Common myeloid progenitor, CD34-positive (primary cell): ENCODE data around the gene MVB12B.
A peak's percentile ranks its signal among the peaks of the same experiment; 100 is the strongest.

Experiments
- CTCF ChIA-PET: fragments of 350-600 bp; sonication (Branson Sonifier 250); formaldehyde crosslinking; loops from one replicate; lab custom pipeline; 2021; ENCODE audit warnings: antibody characterized with exemption; lab: Charles Lee
- POLR2A ChIA-PET: fragments of 350-600 bp; sonication (Branson Sonifier 250); formaldehyde crosslinking; loops from one replicate; lab custom pipeline; 2021; ENCODE audit warnings: antibody characterized with exemption; lab: Charles Lee
- DNase-seq, 3 donors: peaks; one replicate each; pipeline versions ENCODE4 v3.0.0 to v3.0.0-alpha.2; 2013
- H3K27ac ChIP-seq, 2 experiments: 1 replicate in 1 of 2; 2 replicates in 1 of 2; pipeline ENCODE4 v1.7.0; 2013; ENCODE audit warnings: inconsistent platforms in 2 of 2, low read length in 2 of 2, mild to moderate bottlenecking in 2 of 2, low read depth in 1 of 2, moderate library complexity in 1 of 2; ENCODE audit not compliant: severe bottlenecking in 2 of 2, insufficient read depth in 1 of 2, poor library complexity in 1 of 2
- H3K27me3 ChIP-seq, 5 experiments: replicated peaks in 2 of 5; 1 replicate in 3 of 5; 2 replicates in 2 of 5; pipeline versions ENCODE4 v1.6.1 to v1.7.0; 2013; ENCODE audit warnings: low read length in 4 of 5, mild to moderate bottlenecking in 2 of 5, moderate library complexity in 2 of 5, inconsistent platforms in 1 of 5; ENCODE audit not compliant: insufficient read depth in 5 of 5, control insufficient read depth in 4 of 5
- H3K36me3 ChIP-seq, 4 experiments: 1 replicate in 2 of 4; 2 replicates in 2 of 4; pipeline versions ENCODE4 v1.6.1 to v1.7.0; 2013; ENCODE audit warnings: low read length in 3 of 4, control low read depth in 1 of 4, mild to moderate bottlenecking in 1 of 4; ENCODE audit not compliant: control insufficient read depth in 4 of 4, insufficient read depth in 4 of 4
- H3K4me1 ChIP-seq, 4 experiments: 1 replicate in 3 of 4; 2 replicates in 1 of 4; pipeline versions ENCODE4 v1.6.1 to v1.7.1; 2013; ENCODE audit warnings: low read length in 3 of 4, mild to moderate bottlenecking in 3 of 4, control low read depth in 1 of 4, inconsistent platforms in 1 of 4, moderate library complexity in 1 of 4; ENCODE audit not compliant: control insufficient read depth in 4 of 4, insufficient read depth in 4 of 4; ENCODE audit errors: control extremely low read depth in 1 of 4
- H3K4me3 ChIP-seq, 7 experiments: 1 replicate in 4 of 7; 2 replicates in 3 of 7; pipeline versions ENCODE4 v1.5.1 to v1.7.0; 2013; ENCODE audit warnings: mild to moderate bottlenecking in 7 of 7, low read length in 6 of 7, moderate library complexity in 6 of 7, inconsistent platforms in 2 of 7, low read depth in 2 of 7, control low read depth in 1 of 7; ENCODE audit not compliant: insufficient read depth in 4 of 7, control insufficient read depth in 1 of 7; ENCODE audit errors: extremely low read depth in 1 of 7
- H3K9me3 ChIP-seq, 5 experiments: 1 replicate in 4 of 5; 2 replicates in 1 of 5; pipeline versions ENCODE4 v1.6.1 to v1.7.1; 2013; ENCODE audit warnings: low read length in 4 of 5, mild to moderate bottlenecking in 2 of 5, inconsistent platforms in 1 of 5, low read depth in 1 of 5, moderate library complexity in 1 of 5; ENCODE audit not compliant: control insufficient read depth in 4 of 5, insufficient read depth in 2 of 5; ENCODE audit errors: control extremely low read depth in 1 of 5
- WGBS: methylation state at CpG from one replicate; pipeline ENCODE4 v1.1.5; 2013; ENCODE audit not compliant: insufficient coverage; 5-methylcytosine and 5-hydroxymethylcytosine counted together

The MVB12B gene

DNA sequence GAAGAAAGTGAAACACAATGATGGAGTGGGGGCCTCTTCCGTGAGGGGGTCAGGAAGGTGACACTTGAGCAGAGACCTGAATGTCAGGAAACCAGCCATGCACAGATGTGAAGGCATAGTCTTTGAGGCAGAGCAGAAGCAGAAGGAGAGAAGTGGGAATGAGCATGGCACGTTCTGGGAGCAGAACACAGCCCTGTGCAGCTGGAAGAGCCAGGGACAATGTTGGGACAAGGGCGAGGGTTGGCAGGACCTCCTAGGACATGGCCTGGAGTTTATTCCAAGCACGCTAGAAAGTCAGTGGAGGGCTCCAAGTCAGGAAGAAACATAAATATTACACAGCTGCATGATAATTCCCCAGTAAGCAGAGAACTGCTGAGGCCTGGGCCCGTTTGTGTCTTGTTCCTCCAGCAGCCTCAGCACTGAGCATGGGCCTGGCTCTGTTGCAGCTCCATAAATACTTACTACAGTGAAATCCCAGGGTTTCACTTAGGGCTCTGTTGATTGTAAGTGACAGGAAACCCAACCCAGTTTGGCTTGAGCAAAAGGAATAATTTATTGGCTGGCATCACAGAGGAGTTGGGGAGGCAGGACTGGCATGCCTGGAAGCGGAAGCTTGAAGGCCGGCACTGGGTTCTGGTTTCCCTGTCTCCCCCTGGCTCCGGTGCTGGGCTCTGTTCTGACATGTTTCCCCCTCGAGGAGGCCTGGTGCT is 66.2 kb downstream of the MVB12B start:
- ChIA-PET CTCF (interaction anchor here (0.7 to 16.7 kb wide), 4 partner anchors 53 to 99 kb away, joined by 3 to 230 read pairs (median 8); no protein-coding TSS in a partner anchor), POLR2A (no interaction called here)
- H3K4me1 ChIP-seq, result peaks cover 14 to 59% (median 31%) of the 10 kb centered on the region in 4 experiments
- no peaks in the 10 kb centered on the region for H3K9me3 ChIP-seq
- no peaks in the 10 kb centered on the region for H3K27me3 ChIP-seq
- no peak for DNase-seq
- 98% methylated on average over 8 of the region's 9 CpGs for WGBS
- no peak overlapping the region for H3K27ac ChIP-seq
- no peak overlapping the region for H3K4me3 ChIP-seq
- H3K36me3 ChIP-seq, result peaks cover under 1 to 46% (median 6%) of the 10 kb centered on the region in 4 experiments

DNA sequence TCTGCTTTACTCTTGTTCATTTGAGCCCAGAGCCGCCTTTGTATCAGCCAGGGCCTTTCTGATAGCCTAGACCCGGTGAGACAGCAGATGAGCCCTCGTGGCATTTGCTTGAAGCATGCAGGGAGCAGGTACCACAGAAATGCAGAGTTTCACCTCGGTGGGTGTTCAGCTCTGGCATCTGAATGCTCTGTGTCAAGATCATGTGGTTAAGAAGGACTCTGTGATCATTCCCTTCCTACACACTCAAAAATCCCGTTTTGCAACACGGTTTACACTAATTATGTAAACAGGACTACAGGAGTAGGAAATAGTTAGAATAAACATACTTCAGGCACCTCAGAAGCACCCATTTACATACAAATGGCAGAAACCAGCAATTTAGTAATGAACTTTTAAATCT is 67.2 kb downstream of the MVB12B start:
- no peak for DNase-seq
- CTCF ChIA-PET, result interaction anchor here (16.7 kb wide), 1 partner anchor 75 kb away, joined by 230 read pairs; no protein-coding TSS in a partner anchor
- Histone ChIP-seq H3K36me3 (peaks cover 0 to 45% (median 6%) of the 10 kb centered on the region in 4 experiments), H3K4me1 (peaks cover 14 to 61% (median 35%) of the 10 kb centered on the region in 4 experiments), H3K9me3 (no peaks in the 10 kb centered on the region), H3K27ac (no peak overlapping the region), H3K4me3 (no peak overlapping the region), H3K27me3 (no peaks in the 10 kb centered on the region)
- POLR2A ChIA-PET, result no interaction called here
- 100% methylated on average over 4 of the region's 6 CpGs for WGBS

DNA sequence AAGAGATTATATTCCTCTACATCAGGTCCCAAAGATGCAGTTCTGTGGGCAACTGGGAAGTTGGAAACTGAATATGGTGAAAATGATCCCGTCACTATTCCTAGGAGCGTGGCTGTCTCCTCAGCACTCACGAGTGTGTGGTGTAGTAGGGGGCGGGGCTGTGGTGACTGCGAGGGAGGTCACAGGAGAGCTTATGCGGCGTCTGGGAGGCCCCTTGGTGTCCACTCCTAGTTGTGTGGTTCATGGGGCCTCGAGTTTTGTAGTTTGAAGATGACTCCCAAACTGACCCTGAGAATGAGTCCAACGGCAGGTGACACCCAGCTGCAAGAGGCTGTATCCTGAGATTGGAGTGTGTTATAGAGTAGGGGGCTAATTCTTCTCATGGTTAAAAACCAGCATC is 68.2 kb downstream of the MVB12B start:
- CTCF ChIA-PET, result interaction anchor here (1.0 to 16.7 kb wide), 7 partner anchors 18 to 101 kb away, joined by 3 to 230 read pairs (median 6); no protein-coding TSS in a partner anchor
- DNase-seq, result no peak
- Histone ChIP-seq H3K27me3 (no peaks in the 10 kb centered on the region), H3K4me3 (no peak overlapping the region), H3K27ac (no peak overlapping the region), H3K36me3 (peaks cover 0 to 51% (median 6%) of the 10 kb centered on the region in 4 experiments), H3K4me1 (peaks cover 10 to 52% (median 29%) of the 10 kb centered on the region in 4 experiments), H3K9me3 (no peaks in the 10 kb centered on the region)
- 91% methylated on average over 4 of the region's 9 CpGs for WGBS
- POLR2A ChIA-PET, result no interaction called here

DNA sequence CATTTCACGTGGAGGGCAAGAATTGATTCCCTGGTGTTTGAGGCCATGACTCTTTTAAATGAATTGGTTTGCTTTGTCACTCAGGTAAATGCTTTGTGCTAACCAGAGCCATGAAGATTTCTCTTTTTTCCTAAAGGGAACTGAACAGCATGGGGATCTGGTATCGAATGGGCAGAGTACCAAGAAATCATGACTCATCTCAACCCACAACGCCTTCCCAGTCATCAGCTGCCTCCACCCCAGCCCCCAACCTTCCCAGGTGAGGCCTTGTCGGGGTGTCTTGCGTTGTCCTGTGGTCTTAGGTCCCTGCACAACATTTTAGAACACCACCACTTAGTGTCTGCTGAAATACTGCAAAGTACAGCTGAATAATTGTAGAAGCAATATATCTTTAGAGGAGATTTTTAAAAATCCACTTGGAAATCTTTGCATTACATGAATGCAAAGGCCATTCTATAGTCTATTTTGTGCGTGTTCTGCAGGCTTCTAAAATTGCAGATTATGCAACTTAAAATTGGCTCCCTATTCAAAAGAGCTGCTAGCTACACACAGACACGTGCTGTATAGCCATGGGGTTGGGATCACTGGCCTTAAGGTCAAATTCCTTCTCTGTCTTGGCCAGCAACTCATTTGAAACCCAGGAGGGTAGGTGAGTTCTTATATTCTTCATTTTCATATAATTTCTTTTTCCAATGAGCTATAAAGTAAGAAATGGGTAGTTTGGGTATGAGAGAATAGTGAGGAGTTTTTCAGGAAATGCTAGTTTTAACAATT is 69.0 kb downstream of the MVB12B start:
- 84% methylated on average over 4 of the region's 7 CpGs for WGBS

DNA sequence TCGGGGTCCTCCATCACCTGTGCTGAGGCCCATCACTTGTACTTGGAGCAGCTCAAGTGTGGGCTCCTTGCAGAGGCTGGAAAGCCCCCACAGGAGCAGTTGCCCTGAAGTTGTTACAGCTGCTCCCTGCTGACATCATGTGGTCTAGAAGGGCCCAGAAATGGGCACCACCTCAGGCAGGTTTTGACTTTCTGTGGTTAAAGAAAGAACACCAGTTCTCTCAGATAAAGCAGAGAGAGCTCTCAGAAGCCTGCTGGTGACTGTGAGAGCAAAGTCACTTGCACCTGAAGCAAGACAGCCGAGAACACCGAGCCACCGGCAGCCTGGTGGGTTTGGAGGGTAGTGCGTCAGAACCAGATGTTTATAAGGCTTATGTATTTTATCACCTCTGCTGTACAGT is 70.4 kb downstream of the MVB12B start:
- Histone ChIP-seq H3K4me1 (peaks cover 6 to 30% (median 20%) of the 10 kb centered on the region in 4 experiments), H3K36me3 (peaks cover 0 to 48% (median 6%) of the 10 kb centered on the region in 4 experiments), H3K27ac (no peak overlapping the region), H3K9me3 (no peaks in the 10 kb centered on the region), H3K27me3 (no peaks in the 10 kb centered on the region), H3K4me3 (no peak overlapping the region)
- ChIA-PET POLR2A (no interaction called here), CTCF (interaction anchor here (0.9 to 16.7 kb wide), 11 partner anchors 9 to 99 kb away, joined by 3 to 230 read pairs (median 8); partner anchors contain the start of gene MVB12B)
- 45% methylated on average over 5 of the region's 5 CpGs for WGBS
- DNase-seq, result peak; percentile 88 to 97 (median 94)

More for the DNA sequence above, 69.0 kb downstream of the MVB12B start:
- peak in 2 of 3 donors; percentile 42 to 48 for DNase-seq
- Histone ChIP-seq H3K9me3 (no peaks in the 10 kb centered on the region), H3K4me1 (peaks cover 6 to 43% (median 22%) of the 10 kb centered on the region in 4 experiments), H3K27me3 (no peaks in the 10 kb centered on the region), H3K4me3 (no peak overlapping the region), H3K27ac (no peak overlapping the region), H3K36me3 (peaks cover 0 to 51% (median 6%) of the 10 kb centered on the region in 4 experiments)
- ChIA-PET POLR2A (no interaction called here), CTCF (interaction anchor here (0.7 to 16.7 kb wide), 15 partner anchors 8 to 100 kb away, joined by 3 to 230 read pairs (median 4); partner anchors contain the start of gene MVB12B)

DNA sequence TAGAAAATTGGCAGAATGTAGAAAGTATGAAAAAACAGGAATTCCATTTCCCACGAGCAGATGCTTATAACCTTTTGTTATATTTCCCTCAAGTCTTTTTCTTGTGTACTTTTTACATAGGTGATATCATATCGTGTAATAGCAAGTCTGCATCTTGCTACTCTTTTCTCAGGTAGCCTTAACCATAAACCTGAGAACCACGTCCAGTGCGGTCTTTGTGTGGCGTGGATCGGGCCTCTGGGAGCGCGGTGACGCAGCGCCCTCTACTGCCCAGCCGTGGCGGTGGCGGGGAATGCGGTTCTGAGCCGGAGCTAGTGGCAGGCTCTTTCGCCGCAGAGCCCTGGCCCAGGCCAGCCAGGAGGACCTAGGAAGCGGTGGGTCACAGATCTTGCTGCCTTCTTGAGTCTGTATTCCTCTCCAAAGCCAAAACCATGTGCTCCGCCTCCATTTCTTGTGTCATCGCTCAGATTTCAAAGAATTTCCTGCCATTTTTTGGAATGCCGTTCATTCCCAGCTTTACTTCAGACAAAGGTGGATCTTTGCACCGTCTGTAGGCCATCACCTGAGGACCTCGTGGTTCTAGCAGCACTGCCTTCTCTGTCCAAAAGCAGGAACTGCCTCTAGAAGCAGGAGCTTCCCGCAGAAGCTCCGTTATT is 71.9 kb downstream of the MVB12B start:
- Histone ChIP-seq H3K27me3 (no peaks in the 10 kb centered on the region), H3K9me3 (no peaks in the 10 kb centered on the region), H3K4me3 (no peak overlapping the region), H3K27ac (no peak overlapping the region), H3K4me1 (peaks cover 9 to 42% (median 28%) of the 10 kb centered on the region in 4 experiments), H3K36me3 (peaks cover 0 to 34% (median 3%) of the 10 kb centered on the region in 4 experiments)
- ChIA-PET CTCF (interaction anchor here (0.5 to 16.7 kb wide), 36 partner anchors 11 to 991 kb away, joined by 3 to 230 read pairs (median 4); partner anchors contain the start of gene MVB12B), POLR2A (interaction anchor here (1.1 kb wide), 1 partner anchor 93 kb away, joined by 4 read pairs; no protein-coding TSS in a partner anchor)
- peak; percentile 50 to 71 (median 69) for DNase-seq
- 32% methylated on average over 23 of the region's 25 CpGs for WGBS
